ENCODE data around the gene MCU.
"Not testable (repeated sequence)": the region's sequence is repeated elsewhere in the genome, so short reads cannot be mapped to it uniquely, and the experiment has no call there.

MCU gene

GRCh38 chr10:72663971-72664370 is 28.0 kb upstream of the MCU start:
- no peak for DNase-seq (ENCODE audit: low read depth)
- in situ Hi-C loops (cut with HindIII; ENCODE audit: low sequenced_read_pairs): no loop called here
- TF ChIP-seq, protein P1, sequence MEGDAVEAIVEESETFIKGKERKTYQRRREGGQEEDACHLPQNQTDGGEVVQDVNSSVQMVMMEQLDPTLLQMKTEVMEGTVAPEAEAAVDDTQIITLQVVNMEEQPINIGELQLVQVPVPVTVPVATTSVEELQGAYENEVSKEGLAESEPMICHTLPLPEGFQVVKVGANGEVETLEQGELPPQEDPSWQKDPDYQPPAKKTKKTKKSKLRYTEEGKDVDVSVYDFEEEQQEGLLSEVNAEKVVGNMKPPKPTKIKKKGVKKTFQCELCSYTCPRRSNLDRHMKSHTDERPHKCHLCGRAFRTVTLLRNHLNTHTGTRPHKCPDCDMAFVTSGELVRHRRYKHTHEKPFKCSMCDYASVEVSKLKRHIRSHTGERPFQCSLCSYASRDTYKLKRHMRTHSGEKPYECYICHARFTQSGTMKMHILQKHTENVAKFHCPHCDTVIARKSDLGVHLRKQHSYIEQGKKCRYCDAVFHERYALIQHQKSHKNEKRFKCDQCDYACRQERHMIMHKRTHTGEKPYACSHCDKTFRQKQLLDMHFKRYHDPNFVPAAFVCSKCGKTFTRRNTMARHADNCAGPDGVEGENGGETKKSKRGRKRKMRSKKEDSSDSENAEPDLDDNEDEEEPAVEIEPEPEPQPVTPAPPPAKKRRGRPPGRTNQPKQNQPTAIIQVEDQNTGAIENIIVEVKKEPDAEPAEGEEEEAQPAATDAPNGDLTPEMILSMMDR (IDR thresholded peaks at IDR 0.05; ENCODE audit: low read depth, low read length, missing control alignments): no peak
- H3K4me3 ChIP-seq (ENCODE audit: low read depth, low read length): no peak overlapping the region

DNA sequence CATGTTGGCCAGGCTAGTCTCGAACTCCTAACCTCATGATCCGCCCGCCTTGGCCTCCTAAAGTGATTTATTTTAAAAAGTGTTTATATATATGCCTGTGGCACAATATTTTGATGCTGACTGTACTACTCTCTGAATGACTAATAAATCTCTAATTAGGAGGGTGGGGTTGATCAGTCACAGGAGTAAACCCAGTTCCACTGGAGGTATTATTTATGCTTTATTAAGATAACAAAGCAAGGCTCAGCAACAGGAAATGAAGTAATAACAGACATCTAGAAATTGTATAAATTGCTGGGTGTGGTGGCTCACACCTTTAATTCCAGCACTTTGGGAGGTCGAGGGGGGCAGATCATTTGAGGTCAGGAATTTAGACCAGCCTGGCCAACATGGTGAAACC is 26.0 kb upstream of the MCU start:
- DNase-seq (ENCODE audit: low read depth): no peak
- TF ChIP-seq, protein P1 (IDR thresholded peaks at IDR 0.05; ENCODE audit: low read depth, low read length, missing control alignments): no peak
- no peak overlapping the region for H3K4me3 ChIP-seq (ENCODE audit: low read depth, low read length)
- in situ Hi-C loops (cut with HindIII; ENCODE audit: low sequenced_read_pairs): no loop called here

DNA sequence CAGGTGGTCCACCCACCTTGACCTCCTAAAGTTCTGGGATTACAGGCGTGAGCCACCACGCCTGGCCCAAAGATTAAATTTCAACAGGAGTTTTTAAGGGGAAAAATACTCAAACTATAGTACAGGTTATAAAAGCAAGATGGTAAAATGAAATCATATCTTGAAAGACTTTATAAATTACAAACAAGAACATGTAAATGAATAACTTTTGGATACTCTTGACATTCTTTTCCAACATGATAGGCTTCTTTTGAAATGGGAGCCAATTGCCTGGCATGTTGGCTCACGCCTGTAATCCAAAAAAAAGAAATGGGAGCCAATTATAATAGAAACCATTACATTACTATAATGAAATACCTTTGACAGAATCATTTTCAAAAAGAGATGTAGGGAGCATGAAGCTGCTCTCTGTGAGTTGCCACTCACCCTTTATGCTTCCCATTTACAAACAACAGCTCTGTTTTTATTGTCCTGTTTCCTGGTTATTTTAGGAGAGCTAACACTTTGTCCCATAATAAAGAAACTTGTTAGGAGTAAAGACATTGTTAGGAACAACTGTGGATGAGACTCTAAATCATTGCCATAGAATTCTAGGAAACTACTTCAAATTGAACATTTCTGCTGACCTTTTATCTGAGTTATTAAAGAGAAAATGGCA is 24.6 kb upstream of the MCU start:
- in situ Hi-C loops (cut with HindIII; ENCODE audit: low sequenced_read_pairs): no loop called here
- TF ChIP-seq, protein P1 (IDR thresholded peaks at IDR 0.05; ENCODE audit: low read depth, low read length, missing control alignments): no peak
- no peak overlapping the region for H3K4me3 ChIP-seq (ENCODE audit: low read depth, low read length)
- no peak for DNase-seq (ENCODE audit: low read depth)

DNA sequence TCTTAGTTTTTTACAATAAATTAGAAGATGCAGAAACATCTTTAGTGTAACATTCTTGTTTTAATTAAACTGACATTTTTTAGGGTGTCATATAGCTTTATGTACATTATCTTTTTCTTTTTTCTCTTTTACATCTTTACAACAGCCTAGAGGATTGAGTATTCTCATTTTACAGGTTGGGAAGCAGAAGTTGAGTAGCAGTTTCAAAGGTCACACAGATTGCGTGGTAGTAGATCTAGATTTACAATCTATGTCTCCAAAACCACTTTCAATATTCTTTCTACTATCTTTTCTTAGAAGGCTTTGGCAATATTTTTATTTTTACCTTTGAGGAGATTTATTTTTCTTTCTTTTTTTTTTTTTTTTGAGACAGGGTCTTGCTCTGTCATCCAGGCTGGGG is 18.7 kb upstream of the MCU start:
- DNase-seq (ENCODE audit: low read depth): no peak
- H3K4me3 ChIP-seq (ENCODE audit: low read depth, low read length): no peak overlapping the region
- in situ Hi-C loops (cut with HindIII; ENCODE audit: low sequenced_read_pairs): no loop called here
- TF ChIP-seq, protein P1 (IDR thresholded peaks at IDR 0.05; ENCODE audit: low read depth, low read length, missing control alignments): no peak

GRCh38 chr10:72674174-72674573 is 17.8 kb upstream of the MCU start:
- in situ Hi-C loops (cut with HindIII; ENCODE audit: low sequenced_read_pairs); H3K4me3 ChIP-seq (ENCODE audit: low read depth, low read length); DNase-seq (ENCODE audit: low read depth): not testable (repeated sequence)

DNA sequence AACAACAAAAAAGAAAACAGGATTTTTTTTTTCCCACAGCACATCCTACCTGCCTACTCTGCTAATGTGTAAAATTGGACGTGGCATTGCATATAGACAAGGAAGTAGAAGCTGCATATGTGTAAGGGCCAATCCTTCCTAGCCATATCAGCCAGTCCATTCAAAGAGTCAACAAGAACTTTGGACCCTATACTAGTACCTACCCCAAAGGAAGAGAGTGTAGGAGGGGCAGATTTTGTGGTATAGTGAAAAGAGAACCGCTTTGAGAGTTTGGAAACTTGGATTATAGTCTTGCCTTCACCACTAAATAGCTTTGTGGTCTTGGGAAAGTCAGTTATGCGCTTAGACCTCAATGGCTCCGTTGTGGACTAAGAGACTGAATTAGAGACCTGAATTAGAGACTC is 12.1 kb upstream of the MCU start:
- in situ Hi-C loops (cut with HindIII; ENCODE audit: low sequenced_read_pairs): no loop called here
- H3K4me3 ChIP-seq (ENCODE audit: low read depth, low read length): no peak overlapping the region
- DNase-seq (ENCODE audit: low read depth): no peak
- TF ChIP-seq, protein P1 (IDR thresholded peaks at IDR 0.05; ENCODE audit: low read depth, low read length, missing control alignments): no peak

DNA sequence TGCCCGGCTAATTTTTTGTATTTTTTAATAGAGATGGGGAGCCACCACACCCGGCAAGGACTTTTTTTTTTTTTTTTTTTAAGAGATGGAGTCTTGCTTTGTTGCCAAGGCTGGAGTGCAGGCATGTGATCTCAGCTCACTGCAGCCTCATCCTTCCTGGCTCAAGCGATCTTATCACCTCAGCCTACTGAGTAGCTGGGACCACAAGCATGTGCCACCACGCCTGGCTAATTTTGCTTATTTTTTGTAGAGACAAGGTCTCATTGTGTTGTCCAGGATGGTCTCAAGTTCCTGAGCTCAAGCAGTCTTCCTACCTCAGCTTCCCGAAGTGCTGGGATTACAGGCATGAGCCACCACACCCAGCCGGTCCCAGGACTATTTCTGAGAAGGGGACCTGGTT is 9.3 kb upstream of the MCU start:
- DNase-seq (ENCODE audit: low read depth): no peak
- no peak overlapping the region for H3K4me3 ChIP-seq (ENCODE audit: low read depth, low read length)
- TF ChIP-seq, protein P1 (IDR thresholded peaks at IDR 0.05; ENCODE audit: low read depth, low read length, missing control alignments): no peak
- in situ Hi-C loops (cut with HindIII; ENCODE audit: low sequenced_read_pairs): no loop called here
